Measurements from ENCODE around the gene AZU1. TPM values are rescaled to one million over a fixed set of nuclear protein-coding genes. Genes with fewer than 3 reads are reported as not detected.

The AZU1 gene
- total RNA-seq, 1 donor from 2014 or later, result 1.3 TPM

- Mint-ChIP-seq H3K36me3 (ENCODE audit: low read depth) (peaks cover 39% of the 10 kb centered on the region), H3K4me3 (no peak overlapping the region), H3K4me1 (peaks cover 8% of the 10 kb centered on the region), H3K27me3 (no peaks in the 10 kb centered on the region), H3K9me3 (no peaks in the 10 kb centered on the region), H3K27ac (no peak overlapping the region)
- DNase-seq (no peak), ATAC-seq (ENCODE audit: low read depth) (no peak)
- CTCF ChIA-PET, result no interaction called here
- TF ChIP-seq CTCF (IDR thresholded peaks at IDR 0.05), result no peak
- intact Hi-C loops (cut with micrococcal nuclease), result no loop called here
- POLR2A ChIA-PET, result no interaction called here
Measured at GRCh38 chr19:870314-870713, 42.7 kb downstream of the AZU1 start.

GRCh38 chr19:870963-871401 is 43.3 kb downstream of the AZU1 start:
- ATAC-seq (ENCODE audit: low read depth), result no peak
- no peak for TF ChIP-seq CTCF (IDR thresholded peaks at IDR 0.05)
- no peak overlapping the region for H3K4me3 Mint-ChIP-seq
- intact Hi-C loops (cut with micrococcal nuclease), result no loop called here
- ChIA-PET POLR2A (no interaction called here), CTCF (no interaction called here)
- H3K27ac Mint-ChIP-seq, result no peak overlapping the region
- DNase-seq, result no peak
- H3K9me3 Mint-ChIP-seq, result no peaks in the 10 kb centered on the region
- peaks cover 42% of the 10 kb centered on the region for H3K36me3 Mint-ChIP-seq (ENCODE audit: low read depth)
- H3K4me1 Mint-ChIP-seq, result peaks cover 8% of the 10 kb centered on the region
- H3K27me3 Mint-ChIP-seq, result no peaks in the 10 kb centered on the region

- Mint-ChIP-seq H3K27ac (no peak overlapping the region), H3K27me3 (no peaks in the 10 kb centered on the region), H3K9me3 (no peaks in the 10 kb centered on the region), H3K4me3 (no peak overlapping the region), H3K4me1 (peaks cover 8% of the 10 kb centered on the region), H3K36me3 (ENCODE audit: low read depth) (peaks cover 47% of the 10 kb centered on the region)
- TF ChIP-seq CTCF (IDR thresholded peaks at IDR 0.05), result no peak
- CTCF ChIA-PET, result no interaction called here
- ATAC-seq (ENCODE audit: low read depth) (no peak), DNase-seq (no peak)
- POLR2A ChIA-PET, result interaction anchor here (0.5 to 0.6 kb wide), 3 partner anchors 75 to 135 kb away, joined by 3 read pairs; no protein-coding TSS in a partner anchor
- intact Hi-C loops (cut with micrococcal nuclease), result loop anchor here (2.0 kb wide), 1 partner anchor 21 kb away; the partner anchor contains the start of genes MED16 and RNU6-9
Measured at GRCh38 chr19:871446-872265, 44.0 kb downstream of the AZU1 start.

- Mint-ChIP-seq H3K4me3 (peak overlapping the region; percentile 32), H3K4me1 (peaks cover 8% of the 10 kb centered on the region), H3K36me3 (ENCODE audit: low read depth) (peaks cover 47% of the 10 kb centered on the region), H3K27me3 (no peaks in the 10 kb centered on the region), H3K27ac (peak overlapping the region; percentile 56), H3K9me3 (no peaks in the 10 kb centered on the region)
- DNase-seq, result peak; percentile 49
- ChIA-PET POLR2A (interaction anchor here (0.5 to 1.4 kb wide), 5 partner anchors 9 to 134 kb away, joined by 3 to 4 read pairs (median 3); no protein-coding TSS in a partner anchor), CTCF (no interaction called here)
- intact Hi-C loops (cut with micrococcal nuclease), result loop anchor here (2.0 kb wide), 1 partner anchor 20 kb away; the partner anchor contains the start of genes MED16 and RNU6-9
- TF ChIP-seq CTCF (IDR thresholded peaks at IDR 0.05), result no peak
- ATAC-seq (ENCODE audit: low read depth), result peak; percentile 85
Measured at GRCh38 chr19:872266-872951, 44.8 kb downstream of the AZU1 start.

GRCh38 chr19:873084-873483 is 45.4 kb downstream of the AZU1 start:
- Mint-ChIP-seq H3K4me1 (peaks cover 8% of the 10 kb centered on the region), H3K4me3 (no peak overlapping the region), H3K27me3 (no peaks in the 10 kb centered on the region), H3K36me3 (ENCODE audit: low read depth) (peaks cover 42% of the 10 kb centered on the region), H3K9me3 (no peaks in the 10 kb centered on the region), H3K27ac (no peak overlapping the region)
- ChIA-PET CTCF (no interaction called here), POLR2A (interaction anchor here (1.2 to 1.4 kb wide), 2 partner anchors 9 to 34 kb away, joined by 3 to 4 read pairs; no protein-coding TSS in a partner anchor)
- no peak for TF ChIP-seq CTCF (IDR thresholded peaks at IDR 0.05)
- intact Hi-C loops (cut with micrococcal nuclease), result loop anchor here (2.0 kb wide), 1 partner anchor 20 kb away; the partner anchor contains the start of genes MED16 and RNU6-9
- DNase-seq, result no peak
- ATAC-seq (ENCODE audit: low read depth), result peak; percentile 77
